GM12878 (cell line): Measurements from ENCODE around the gene MYO3B. TPM values are rescaled to one million over a fixed set of nuclear protein-coding genes. Genes with fewer than 3 reads are reported as not detected.

Experiments
- ATAC-seq: fragments of 200-7000 bp; cut with Tn5 transposase; 3 replicates; pipeline ENCODE4 v1.9.1; 2020; ENCODE audit warnings: mild to moderate bottlenecking, moderate library complexity
- BruUV-seq: library from RNA; stranded (reverse); fragments of 400-500 nt; replicated peaks from 2 replicates; lab custom pipeline; 2021; lab: Mats Ljungman, UMichigan
- CTCF ChIA-PET: fragments of 300-600 bp; sonication (Branson Sonifier 250); formaldehyde crosslinking; extraction: SDS; loops from one replicate; lab custom pipeline; 2021; ENCODE audit warnings: inconsistent platforms; lab: Yijun Ruan, JAX
- POLR2A ChIA-PET: fragments of 350-600 bp; formaldehyde crosslinking; extraction: SDS; loops from one replicate; lab custom pipeline; 2021; ENCODE audit warnings: inconsistent platforms; lab: Charles Lee
- RAD21 ChIA-PET: fragments of 300-600 bp; sonication (Branson Sonifier 250); formaldehyde crosslinking; loops from one replicate; lab custom pipeline; 2023; ENCODE audit warnings: antibody characterized with exemption; ENCODE audit not compliant: unreplicated experiment; lab: Charles Lee
- SMC1A ChIA-PET: fragments of 300-600 bp; sonication (Branson Sonifier 250); formaldehyde crosslinking; loops from one replicate; lab custom pipeline; 2023; ENCODE audit not compliant: unreplicated experiment, uncharacterized antibody; lab: Charles Lee
- DNase-seq: peaks from one replicate; pipeline ENCODE4 v3.0.0-alpha.2; 2011; ENCODE audit warnings: low read depth, low spot score
- FAIRE-seq: peaks from 3 replicates; lab custom pipeline; 2011; peaks lifted over from hg19 to GRCh38; lab: Jason Lieb, UNC
- H2AFZ ChIP-seq: 2 replicates; pipeline ENCODE4 v1.6.0; 2011; ENCODE audit warnings: low read depth, low read length, control low read depth; ENCODE audit not compliant: control insufficient read depth
- H3K27ac ChIP-seq: 2 replicates; pipeline ENCODE4 v1.5.1; 2011; ENCODE audit warnings: control low read depth; ENCODE audit not compliant: control insufficient read depth, insufficient read depth
- H3K27me3 ChIP-seq, 2 experiments: replicated peaks in 1 of 2; 2 replicates each; pipeline versions ENCODE4 v1.6.0 to v1.6.1; 2011; ENCODE audit warnings: low read length in 1 of 2; ENCODE audit not compliant: control insufficient read depth in 2 of 2, insufficient read depth in 2 of 2
- H3K36me3 ChIP-seq, 2 experiments: 2 replicates each; pipeline ENCODE4 v1.5.1; 2011; ENCODE audit warnings: low read length in 1 of 2; ENCODE audit not compliant: control insufficient read depth in 2 of 2, insufficient read depth in 2 of 2
- H3K4me1 ChIP-seq: 2 replicates; pipeline ENCODE4 v1.6.1; 2011; ENCODE audit warnings: mild to moderate bottlenecking, low read length, moderate library complexity, mixed read lengths; ENCODE audit not compliant: control insufficient read depth, insufficient read depth
- H3K4me2 ChIP-seq: 2 replicates; pipeline ENCODE4 v1.6.0; 2011; ENCODE audit warnings: control low read depth; ENCODE audit not compliant: control insufficient read depth, insufficient read depth
- H3K4me3 ChIP-seq: fragments of 200-600 bp; sonication (generic); 2 replicates; pipeline ENCODE4 v1.5.1; 2016
- H3K79me2 ChIP-seq: 2 replicates; pipeline ENCODE4 v1.6.0; 2011; ENCODE audit warnings: low read length; ENCODE audit not compliant: control insufficient read depth, insufficient read depth
- H3K9ac ChIP-seq: 2 replicates; pipeline ENCODE4 v1.8.0; 2011; ENCODE audit warnings: low read length, control low read depth, mixed read lengths; ENCODE audit not compliant: control insufficient read depth, insufficient read depth
- H3K9me3 ChIP-seq: replicated peaks from 3 replicates; pipeline ENCODE4 v1.5.1; 2011; ENCODE audit warnings: mild to moderate bottlenecking, low read length; ENCODE audit not compliant: control insufficient read depth, insufficient read depth
- H4K20me1 ChIP-seq: 2 replicates; pipeline ENCODE4 v1.6.0; 2011; ENCODE audit not compliant: control insufficient read depth, insufficient read depth
- ASH2L ChIP-seq: fragments of 300-600, 200-600 bp; sonication (generic); IDR thresholded peaks from 2 replicates; pipeline ENCODE4 v1.6.1; 2017; ENCODE audit warnings: low read depth, mild to moderate bottlenecking, borderline replicate concordance
- BACH1 ChIP-seq: fragments of 450-650 bp; IDR thresholded peaks from 2 replicates; pipeline ENCODE4 v1.6.1; 2017; ENCODE audit warnings: mild to moderate bottlenecking, borderline replicate concordance
- CBX5 ChIP-seq: sonication (generic); IDR thresholded peaks from 2 replicates; pipeline ENCODE4 v1.6.1; 2016; ENCODE audit warnings: low read depth, moderate library complexity, mild to moderate bottlenecking, inconsistent platforms
- CTCF ChIP-seq, 3 experiments: IDR thresholded peaks in 2 of 3; conservative IDR thresholded peaks in 1 of 3; 2 replicates each; pipeline ENCODE4 v1.5.1; 2011; ENCODE audit warnings: low read depth in 3 of 3, low read length in 3 of 3, mild to moderate bottlenecking in 3 of 3, control low read depth in 2 of 3, moderate library complexity in 2 of 3, inconsistent platforms in 1 of 3, mixed read lengths in 1 of 3; ENCODE audit not compliant: control insufficient read depth in 2 of 3, insufficient read depth in 1 of 3; ENCODE audit errors: extremely low read depth in 1 of 3
- EED ChIP-seq: sonication (generic); IDR thresholded peaks from 2 replicates; pipeline ENCODE4 v1.6.1; 2016; ENCODE audit warnings: antibody characterized with exemption, low read depth
- ESRRA ChIP-seq: IDR thresholded peaks from 2 replicates; pipeline ENCODE4 v1.6.1; 2012; ENCODE audit warnings: mild to moderate bottlenecking, low read length, improper control_type of control experiment
- IKZF2 ChIP-seq, 2 experiments: fragments of 450-650 bp; IDR thresholded peaks; 2 replicates each; pipeline ENCODE4 v1.6.1; 2017; ENCODE audit warnings: mild to moderate bottlenecking in 2 of 2, moderate library complexity in 2 of 2
- MXI1 ChIP-seq: fragments of 150-350 bp; IDR thresholded peaks from 2 replicates; pipeline ENCODE4 v1.6.1; 2011; ENCODE audit warnings: low read depth, mild to moderate bottlenecking, inconsistent platforms, low read length, improper control_type of control experiment
- MYB ChIP-seq: fragments of 150-350 bp; IDR thresholded peaks from 2 replicates; pipeline ENCODE4 v1.6.1; 2014; ENCODE audit warnings: mild to moderate bottlenecking, low read depth, low read length, borderline replicate concordance
- NKRF ChIP-seq: fragments of 450-650 bp; conservative IDR thresholded peaks from 2 replicates; pipeline ENCODE4 v1.6.1; 2017; ENCODE audit warnings: mild to moderate bottlenecking, moderate library complexity
- NR2C1 ChIP-seq: fragments of 450-650 bp; IDR thresholded peaks from 2 replicates; pipeline ENCODE4 v1.6.1; 2017; ENCODE audit warnings: antibody characterized with exemption, mild to moderate bottlenecking, moderate library complexity
- RAD21 ChIP-seq: IDR thresholded peaks from 2 replicates; pipeline ENCODE4 v1.6.1; 2011; ENCODE audit warnings: mild to moderate bottlenecking, low read depth, low read length, moderate library complexity; ENCODE audit not compliant: insufficient read depth
- RELB ChIP-seq: fragments of 450-650 bp; IDR thresholded peaks from 2 replicates; pipeline ENCODE4 v1.6.1; 2017; ENCODE audit warnings: low read depth, mild to moderate bottlenecking, moderate library complexity
- SREBF2 ChIP-seq: IDR thresholded peaks from 2 replicates; pipeline ENCODE4 v1.6.1; 2012; ENCODE audit warnings: mild to moderate bottlenecking, low read length
- ZNF217 ChIP-seq: fragments of 450-650 bp; IDR thresholded peaks from 2 replicates; pipeline ENCODE4 v1.6.1; 2017; ENCODE audit warnings: antibody characterized with exemption, mild to moderate bottlenecking
- WGBS: methylation state at CpG from one replicate; pipeline ENCODE4 v1.1.6; 2016; ENCODE audit warnings: low lambda C conversion rate; ENCODE audit not compliant: insufficient replicate concordance, insufficient coverage; ENCODE audit errors: missing lambda C conversion rate; 5-methylcytosine and 5-hydroxymethylcytosine counted together
- in situ Hi-C: fragments of 300-500 bp; cut with MboI; formaldehyde crosslinking; loops from 9 replicates; pipeline ENCODE4 v1.14.3; 2018; ENCODE audit warnings: mixed read lengths
- intact Hi-C: fragments of 100-400 bp; cut with micrococcal nuclease; formaldehyde crosslinking; loops from one replicate; pipeline ENCODE4 v1.14.2; 2022; ENCODE audit not compliant: unreplicated experiment
- polyA plus RNA-seq, 11 experiments: library from polyadenylated mRNA; depleted of rRNA in 4 of 11; unstranded in 6 of 11; stranded (reverse) in 5 of 11; fragments of >200 nt; fragmentation: Nextera tagmentation in 4 of 11; fragmentation: Illumina TruSeq in 1 of 11; extraction: Ambion mirVana in 4 of 11; extraction: Trizol in 1 of 11; gene quantifications; 1 replicate in 1 of 11; 2 replicates in 10 of 11; pipeline versions ENCODE4 v1.2.1 to v1.2.3, GENCODE V29; 2011 to 2016; ENCODE audit warnings: inconsistent platforms in 2 of 11, missing spikeins in 2 of 11, low read depth in 1 of 11
- total RNA-seq, 4 experiments: library from RNA; depleted of rRNA in 3 of 4; stranded (reverse); fragments of >200 nt in 3 of 4; fragmentation: Illumina TruSeq in 1 of 4; extraction: Trizol in 1 of 4; gene quantifications; 2 replicates each; pipeline versions ENCODE4 v1.2.1 to v1.2.3, GENCODE V29; 2013 to 2021

MYO3B gene
- total and polyA plus RNA-seq, 10 of the 15 experiments (the other 5 are each of a cell fraction or from before 2014, with no cell fraction given): 1.1 to 7.1 (median 2.1) TPM

- Histone ChIP-seq H3K36me3 (no peaks in the 10 kb centered on the region), H3K4me3 (no peak overlapping the region), H3K9me3 (no peaks in the 10 kb centered on the region; the same call in 1 of the 3 replicates), H3K27me3 (no peaks in the 10 kb centered on the region), H3K9ac (no peak overlapping the region), H3K4me2 (no peak overlapping the region), H3K4me1 (peaks cover 8% of the 10 kb centered on the region), H4K20me1 (no peaks in the 10 kb centered on the region), H3K79me2 (no peaks in the 10 kb centered on the region), H3K27ac (no peak overlapping the region), H2AFZ (no peak overlapping the region)
- BruUV-seq: no TSS peak
- FAIRE-seq (no peak), ATAC-seq (no peak), DNase-seq (no peak)
- CTCF ChIA-PET: interaction anchor here (0.6 kb wide), 1 partner anchor 574 kb away, joined by 3 read pairs; no protein-coding TSS in a partner anchor
- in situ Hi-C loops (no loop called here), intact Hi-C loops (no loop called here)
- POLR2A ChIA-PET: interaction anchor here (1.2 to 1.5 kb wide), 2 partner anchors 12 to 28 kb away, joined by 3 to 4 read pairs; no protein-coding TSS in a partner anchor
- RAD21 ChIA-PET: interaction anchor here (0.9 kb wide), 1 partner anchor 25 kb away, joined by 3 read pairs; no protein-coding TSS in a partner anchor
- no peak for TF ChIP-seq SREBF2
- no peak for TF ChIP-seq RAD21
- no peak for TF ChIP-seq CTCF (IDR thresholded peaks at IDR 0.05 in 2 of 3, conservative IDR thresholded peaks at IDR 0.05 in 1 of 3; ENCODE audit: control insufficient read depth in 2 of 3, extremely low read depth in 1 of 3, insufficient read depth in 1 of 3, low read depth in 3 of 3, low read length in 3 of 3)
- TF ChIP-seq CBX5: no peak
- TF ChIP-seq MXI1: no peak
- no peak for TF ChIP-seq ASH2L
- TF ChIP-seq NKRF: no peak
- no peak for TF ChIP-seq ESRRA
- TF ChIP-seq BACH1: no peak
- no peak for TF ChIP-seq MYB
- TF ChIP-seq RELB: no peak
- TF ChIP-seq IKZF2 (IDR thresholded peaks at IDR 0.05): no peak
- TF ChIP-seq NR2C1: no peak
- no peak for TF ChIP-seq ZNF217
- no peak for TF ChIP-seq EED
- 13% methylated on average over 4 of the region's 4 CpGs for WGBS
- SMC1A ChIA-PET: interaction anchor here (0.7 to 2.2 kb wide), 3 partner anchors 9 to 60 kb away, joined by 3 to 7 read pairs (median 4); no protein-coding TSS in a partner anchor
These were observed 30.0 kb downstream of the MYO3B start for GRCh38 chr2:170207901-170208300.
